Ecto neural progenitor cell (in vitro differentiated cells): ENCODE results near the gene HPS1.
"Not testable (repeated sequence)": the region's sequence is repeated elsewhere in the genome, so short reads cannot be mapped to it uniquely, and the experiment has no call there.

Experiments
- DNase-seq: peaks from one replicate; pipeline ENCODE4 v3.0.0-alpha.2; 2018; ENCODE audit warnings: low spot score

Gene HPS1

DNA sequence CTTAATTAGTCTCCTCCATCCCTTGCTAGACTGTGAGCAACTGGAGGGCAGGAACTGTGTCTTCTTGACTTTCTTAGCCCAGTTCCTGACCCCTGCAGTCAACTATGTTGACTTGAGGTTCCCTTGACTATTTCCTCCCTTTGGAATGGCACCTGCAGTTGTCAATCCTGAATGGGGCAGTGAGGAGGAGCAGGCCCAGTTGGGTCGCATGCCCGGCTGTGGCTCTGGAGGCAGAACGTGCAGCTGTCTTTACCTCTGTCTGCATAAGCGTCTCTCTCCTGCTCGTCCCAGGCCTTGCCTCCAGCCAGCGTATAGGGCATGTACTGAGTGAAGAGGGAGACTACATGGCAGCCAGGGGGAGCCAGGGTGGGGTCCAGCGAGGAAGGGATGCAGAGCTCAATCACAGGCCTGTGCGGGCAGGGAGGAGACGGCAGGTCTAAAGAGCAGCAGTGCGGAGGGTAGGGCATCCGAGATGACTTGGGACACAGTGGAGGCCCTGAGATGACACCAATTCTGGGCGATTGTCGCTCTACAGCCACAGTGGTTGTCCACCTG is 58.6 kb downstream of the HPS1 start:
- no peak for DNase-seq

DNA sequence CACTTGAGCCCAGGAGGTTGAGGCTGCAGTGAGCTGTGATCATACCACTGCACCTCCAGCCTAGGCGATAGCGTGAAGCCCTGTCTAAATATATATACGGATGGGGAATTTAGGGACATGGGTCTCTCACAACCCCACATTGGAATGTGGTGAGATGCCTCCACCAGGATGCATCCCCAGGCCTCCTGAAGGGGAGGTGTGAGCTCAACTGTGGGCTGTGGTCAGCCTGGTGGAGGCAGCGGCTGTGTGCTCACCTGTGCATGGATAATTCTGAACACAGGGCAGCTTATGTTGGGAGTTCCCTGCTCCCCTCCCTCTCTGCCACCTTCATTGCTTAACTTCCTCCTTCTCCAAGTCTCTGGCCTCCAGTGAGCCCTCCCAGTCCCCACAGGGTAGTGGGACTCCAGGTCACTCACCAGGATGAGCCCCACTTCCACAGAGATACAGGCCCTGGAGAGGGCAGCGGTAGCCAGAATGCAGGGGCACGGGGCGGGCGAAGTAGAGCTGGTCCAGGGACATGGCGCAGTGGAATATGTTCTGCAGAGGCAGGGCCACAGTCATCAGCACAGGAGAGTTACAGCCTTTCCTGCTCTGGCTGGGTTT is 62.1 kb downstream of the HPS1 start:
- DNase-seq, result no peak

DNA sequence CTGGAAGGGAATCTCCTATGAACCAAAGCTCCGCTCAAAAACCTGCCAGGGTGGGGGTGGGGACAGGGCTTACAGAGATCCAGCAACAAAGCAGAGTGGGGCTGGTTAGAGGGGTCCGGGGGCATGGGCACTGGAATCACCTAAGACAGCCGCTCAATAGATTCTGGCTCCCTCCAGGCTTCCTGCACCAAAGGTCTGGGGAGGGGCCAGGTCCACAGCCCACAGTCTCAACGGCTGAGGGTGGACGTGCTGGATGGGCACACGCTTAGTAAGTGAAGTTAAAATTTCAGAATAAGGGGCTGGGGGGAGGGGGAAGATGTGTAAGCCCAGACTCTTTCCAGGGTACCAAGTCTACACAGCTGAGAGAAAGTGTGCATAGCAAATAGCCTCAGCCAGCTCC is 62.9 kb downstream of the HPS1 start:
- no peak for DNase-seq

DNA sequence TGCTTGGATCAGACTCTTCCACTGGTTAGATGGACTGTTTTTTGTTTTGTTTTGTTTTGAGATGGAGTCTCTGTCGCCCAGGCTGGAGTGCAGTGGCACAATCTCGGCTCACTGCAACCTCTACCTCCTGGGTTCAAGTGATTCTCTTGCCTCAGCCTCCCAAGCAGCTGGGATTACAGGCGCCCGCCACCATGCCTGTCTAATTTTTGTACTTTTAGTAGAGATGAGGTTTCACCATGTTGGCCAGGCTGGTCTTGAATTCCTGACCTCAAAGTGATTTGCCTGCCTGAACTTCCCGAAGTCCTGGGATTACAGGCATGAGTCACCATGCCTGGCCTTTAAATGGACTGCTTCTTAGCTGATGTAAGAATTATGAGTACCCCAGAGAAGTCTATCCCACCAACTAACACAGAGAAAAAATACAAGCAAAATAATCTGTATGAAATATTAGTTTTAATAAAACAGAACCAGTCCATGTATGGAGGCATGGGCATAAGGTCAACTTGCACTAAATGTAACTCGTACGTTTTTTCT is 63.5 kb downstream of the HPS1 start:
- DNase-seq, result not testable (repeated sequence)

DNA sequence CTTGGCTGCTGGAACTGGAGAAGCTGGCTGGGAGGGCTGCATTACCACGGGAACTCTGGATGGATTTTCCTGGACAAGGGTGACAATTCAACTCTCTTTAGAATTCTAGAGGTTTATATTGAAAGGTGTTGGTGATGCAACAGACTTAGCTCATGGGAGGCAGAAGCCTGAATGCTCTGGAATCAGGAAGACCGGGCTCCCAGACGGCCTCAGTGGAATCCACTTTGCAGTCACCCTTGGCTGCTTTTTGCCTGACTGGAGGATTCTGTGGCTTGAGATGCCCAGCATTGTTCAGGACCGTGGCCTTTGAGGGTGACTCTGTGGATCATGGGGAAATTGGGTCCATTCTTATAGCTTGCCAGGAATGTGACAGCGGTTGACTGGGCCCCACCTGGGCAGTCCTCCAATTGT is 64.0 kb downstream of the HPS1 start:
- DNase-seq, result no peak

DNA sequence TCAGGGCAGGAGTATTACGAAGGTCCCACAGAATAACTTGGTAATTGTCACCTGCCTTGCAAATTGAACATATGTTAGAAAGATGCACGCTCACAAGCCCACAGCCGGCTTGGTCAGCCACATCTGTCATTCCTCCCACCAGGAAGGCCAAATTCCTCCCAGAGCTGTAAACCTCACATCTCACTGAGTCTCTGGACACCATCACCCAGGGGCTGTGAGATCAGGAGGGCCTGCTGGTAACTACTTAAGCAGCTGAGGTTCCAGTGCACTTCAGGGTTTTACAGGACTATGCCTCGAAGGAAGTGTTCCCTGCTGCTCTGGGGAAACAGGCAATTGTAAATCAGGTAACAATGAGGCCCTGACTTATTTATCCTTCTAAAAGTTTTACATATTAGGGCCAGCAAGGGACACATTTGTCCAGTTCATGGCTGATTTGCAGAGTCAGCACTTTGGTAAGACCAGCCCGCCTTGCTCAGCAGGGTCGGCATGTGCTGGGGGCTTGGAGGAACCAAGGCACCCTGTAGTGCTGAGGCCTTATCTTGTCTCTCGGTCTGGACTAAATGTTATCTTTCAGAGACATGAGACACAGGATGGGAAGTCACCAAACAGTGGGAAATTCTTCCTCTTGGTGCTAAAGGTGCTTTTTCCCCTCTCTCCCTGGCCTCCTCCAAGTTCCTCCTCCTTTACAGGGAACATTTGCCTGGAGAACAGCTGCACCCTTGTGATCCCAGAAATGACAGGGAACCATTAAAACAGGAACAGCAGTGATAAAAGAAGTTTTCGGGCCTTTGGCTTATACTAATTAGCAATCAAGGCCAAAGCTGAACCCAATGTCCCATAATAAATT is 66.0 kb downstream of the HPS1 start:
- DNase-seq, result no peak

DNA sequence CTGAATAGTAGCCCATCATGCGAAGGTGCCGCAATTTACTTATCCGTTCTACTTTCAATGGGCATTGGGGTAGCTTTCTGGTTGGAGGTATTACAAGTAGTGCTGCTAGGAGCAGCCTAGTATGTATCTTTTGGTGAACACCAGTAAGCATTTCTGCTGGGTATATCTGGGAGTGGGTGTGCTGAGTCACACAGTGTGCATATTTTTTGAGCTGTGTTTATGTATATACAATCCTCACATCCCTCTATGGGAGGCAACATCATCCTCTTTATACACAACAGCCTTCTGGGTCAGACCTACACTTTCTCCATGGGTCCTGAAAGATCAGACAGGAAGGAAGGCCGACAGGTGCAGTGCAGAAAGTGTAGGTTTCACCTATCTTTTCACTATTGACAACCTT is 68.0 kb downstream of the HPS1 start:
- no peak for DNase-seq

DNA sequence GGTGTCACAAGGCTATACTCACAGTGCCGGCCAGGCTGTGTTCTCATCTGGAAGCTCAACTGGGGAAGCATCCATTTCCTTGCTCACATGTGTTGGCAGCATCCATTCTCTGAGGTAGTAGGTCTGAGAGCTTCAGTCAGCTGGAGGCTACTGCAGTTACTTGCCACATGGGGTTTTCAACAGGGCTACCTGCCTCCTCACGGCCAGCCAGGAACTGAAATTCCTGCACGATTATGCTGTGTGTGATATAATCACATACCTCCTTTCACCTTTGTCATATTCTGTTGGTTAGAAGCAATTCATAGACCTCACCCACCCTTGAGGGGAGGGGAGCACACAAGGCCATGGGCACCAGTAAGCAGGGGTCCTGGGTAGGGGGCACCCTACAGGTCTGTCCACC is 69.2 kb downstream of the HPS1 start:
- no peak for DNase-seq

DNA sequence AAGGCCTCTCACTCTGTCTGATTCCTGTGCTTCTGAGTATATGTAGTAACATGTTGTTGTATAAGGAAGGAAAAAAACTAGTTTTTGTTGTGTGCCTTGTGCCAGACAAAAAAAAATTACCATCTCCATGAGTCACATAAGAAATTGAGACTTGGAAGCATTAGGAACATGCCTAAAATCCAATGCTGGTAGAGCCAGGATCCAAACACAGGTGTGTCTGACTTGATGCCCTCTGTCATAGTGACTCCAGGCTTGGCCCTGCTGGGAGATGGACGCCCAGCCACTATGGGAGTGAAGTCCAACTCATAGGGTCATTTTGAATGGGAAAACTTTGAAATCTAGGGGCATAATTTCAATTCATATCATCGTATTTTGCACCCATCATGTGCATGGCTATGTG is 69.7 kb downstream of the HPS1 start:
- DNase-seq, result no peak

DNA sequence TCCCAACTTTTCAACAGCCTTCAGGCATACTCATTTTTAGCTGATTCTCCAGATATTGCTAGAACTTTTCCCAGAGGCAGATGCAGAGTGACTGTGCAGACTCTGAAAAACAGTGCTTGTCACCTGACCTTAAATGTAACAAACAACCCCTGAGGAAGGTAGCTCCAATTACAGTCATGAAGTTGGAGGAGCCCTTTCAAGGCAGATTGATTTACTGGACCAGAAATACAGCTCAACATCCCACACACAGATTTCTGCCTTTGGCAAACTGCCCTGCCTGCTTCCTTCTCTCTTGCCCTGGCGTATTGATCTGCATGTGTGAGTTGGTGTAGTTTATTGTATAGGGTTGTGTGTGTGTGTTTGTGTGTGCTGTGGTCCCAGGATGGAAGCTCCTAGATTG is 70.2 kb downstream of the HPS1 start:
- DNase-seq, result no peak

DNA sequence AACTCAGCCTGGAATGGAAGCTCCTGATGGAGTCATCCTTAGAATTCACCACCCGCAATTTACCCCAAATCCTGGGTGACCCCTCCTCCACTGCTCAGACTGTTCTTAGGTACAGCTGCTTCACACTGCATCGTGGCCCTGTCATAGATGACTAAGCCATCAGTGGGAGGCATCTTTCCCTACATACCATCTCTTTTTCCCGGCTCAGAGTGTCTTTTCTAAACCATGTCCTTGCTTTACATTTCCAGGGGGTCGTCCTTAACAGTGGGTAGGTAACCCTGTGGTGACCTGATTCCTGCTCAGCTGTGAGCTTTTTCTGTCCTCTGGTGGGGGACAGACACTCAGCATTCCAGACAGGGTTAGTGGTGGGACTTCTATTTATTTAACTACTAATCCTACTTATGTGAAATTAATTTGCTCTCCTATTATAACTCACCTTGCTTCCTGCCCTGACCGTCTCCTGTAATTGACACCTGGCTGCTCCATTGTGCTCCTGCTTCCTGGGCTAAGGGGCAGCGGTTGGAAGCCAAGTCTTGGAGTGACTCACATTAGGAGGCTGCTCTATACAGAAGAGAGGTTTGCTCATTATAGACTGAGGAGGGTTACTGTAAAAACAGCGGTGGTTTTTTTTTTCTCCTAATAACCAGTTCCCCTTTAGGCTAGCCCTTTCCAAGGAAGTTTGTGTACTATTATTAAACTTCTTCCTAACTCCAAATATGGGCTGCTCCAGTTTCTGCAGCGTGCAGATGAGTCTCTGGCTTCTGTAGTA is 72.3 kb downstream of the HPS1 start:
- DNase-seq, result no peak

DNA sequence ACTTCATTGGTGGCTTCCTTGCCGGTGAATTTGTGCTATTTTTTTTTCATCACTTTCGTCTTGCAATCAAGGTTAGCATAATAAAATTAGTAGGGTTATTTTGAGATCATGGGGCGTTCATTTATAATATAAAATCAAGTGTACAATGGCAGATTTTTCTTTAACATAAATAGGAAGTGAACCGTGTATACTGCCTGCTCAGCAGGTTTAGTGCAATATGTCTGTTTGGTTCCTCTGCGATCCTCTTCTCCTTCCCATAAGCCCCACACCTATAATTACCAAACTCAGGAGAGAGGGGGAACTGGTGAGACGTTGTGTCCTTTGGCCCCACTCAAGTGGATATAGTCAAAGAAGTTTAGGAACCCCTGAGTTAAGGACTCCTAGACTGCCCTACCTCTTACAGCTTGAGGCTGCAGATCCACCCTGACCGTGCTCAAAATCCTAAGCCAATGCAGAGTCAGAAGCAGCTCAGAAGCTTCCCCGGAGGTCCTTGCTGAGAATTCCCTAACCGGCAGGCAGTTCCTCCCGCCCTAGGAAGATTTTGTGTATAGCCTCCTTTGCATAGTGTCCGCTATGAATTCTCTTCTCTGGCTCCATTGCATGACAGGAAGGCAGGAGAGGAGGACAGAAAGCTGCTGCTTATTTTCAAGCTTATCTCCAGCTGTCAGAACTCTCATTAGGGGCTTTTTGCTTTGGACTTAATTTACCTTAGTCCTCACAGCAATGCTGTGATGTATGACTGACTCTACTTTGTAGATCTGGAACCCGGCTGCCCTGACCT is 73.3 kb downstream of the HPS1 start:
- DNase-seq, result no peak

DNA sequence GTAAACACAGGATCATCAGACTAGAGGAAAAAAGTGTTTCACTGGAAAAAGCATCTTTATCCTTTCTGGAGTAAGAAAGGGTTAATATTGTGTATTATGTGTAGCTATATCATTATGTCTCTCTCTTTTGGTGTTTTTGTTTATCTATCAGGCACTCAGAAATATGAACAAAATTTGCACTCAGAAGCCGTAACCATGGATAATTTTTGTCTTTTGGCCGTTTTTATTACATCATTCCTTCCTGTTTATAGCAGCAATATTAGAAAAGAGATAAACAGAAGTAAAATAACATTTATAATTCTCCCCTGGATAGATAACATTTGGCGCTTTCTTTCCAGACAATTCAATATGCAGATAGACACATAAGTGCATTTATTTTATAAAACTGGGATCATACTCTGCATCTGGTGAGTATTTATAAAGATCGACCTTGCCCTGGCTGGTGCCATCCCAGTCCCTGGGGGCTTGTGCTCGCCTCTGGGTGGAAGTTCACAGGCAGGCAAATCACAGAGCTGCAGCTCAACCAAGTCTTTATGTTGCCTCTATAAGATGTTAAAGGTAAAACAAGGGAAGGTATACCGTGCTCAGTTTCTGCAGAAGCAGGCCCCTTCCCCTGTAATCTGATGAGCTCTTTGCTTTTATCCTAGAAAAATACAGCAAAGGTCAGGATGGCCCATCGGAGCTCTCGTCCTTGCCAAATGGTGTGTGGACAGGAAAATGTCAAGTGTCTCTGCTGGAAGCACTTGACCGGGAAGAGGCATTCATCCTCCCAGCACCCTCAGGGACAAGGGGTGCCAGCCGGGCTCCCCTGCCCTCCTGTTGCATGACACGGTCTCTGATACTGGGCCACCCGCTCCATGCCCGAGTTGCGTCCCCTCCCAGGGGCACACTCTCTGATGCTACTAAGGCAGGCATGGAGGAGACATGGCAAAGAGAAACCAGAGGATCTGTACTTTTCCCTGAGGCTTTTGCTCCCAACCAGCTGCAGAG is 75.6 kb downstream of the HPS1 start:
- no peak for DNase-seq

DNA sequence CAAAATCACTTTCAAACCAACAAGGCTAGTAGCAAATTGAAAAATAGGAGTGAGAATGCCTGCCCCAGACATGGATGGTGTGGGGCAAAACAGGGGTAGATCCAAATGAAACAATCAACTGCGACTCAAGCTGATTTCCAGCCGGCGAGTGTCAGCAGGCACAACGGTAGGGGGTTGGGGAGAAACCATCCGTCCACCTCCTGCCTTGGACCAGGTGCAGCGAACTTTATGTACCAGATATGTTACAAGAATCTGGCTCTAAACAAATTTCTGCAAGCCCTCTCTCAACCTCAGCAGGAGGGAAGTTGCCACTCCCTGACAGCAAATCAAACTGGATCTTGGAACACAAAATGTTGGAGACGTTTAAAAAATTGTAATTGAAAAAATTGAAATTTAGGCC is 76.9 kb downstream of the HPS1 start:
- no peak for DNase-seq

DNA sequence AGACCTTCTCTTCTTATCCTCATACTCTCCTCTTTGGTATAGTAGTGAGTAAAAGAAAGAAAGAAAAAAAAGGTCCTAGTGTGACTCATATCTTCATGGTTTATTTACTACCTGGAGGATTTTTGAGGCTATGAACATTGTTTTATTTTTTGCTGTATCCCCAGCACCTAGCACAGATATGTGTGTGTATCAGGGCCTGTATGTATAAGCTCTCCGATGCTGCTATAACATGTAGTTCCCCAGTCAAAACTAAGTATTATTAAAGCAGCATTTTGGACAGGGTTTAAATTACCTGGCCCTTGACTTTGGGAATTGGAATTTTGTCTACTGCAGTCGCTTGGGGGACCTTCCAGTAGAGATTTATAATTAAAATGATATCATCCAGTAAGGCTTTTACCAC is 78.1 kb downstream of the HPS1 start:
- no peak for DNase-seq

DNA sequence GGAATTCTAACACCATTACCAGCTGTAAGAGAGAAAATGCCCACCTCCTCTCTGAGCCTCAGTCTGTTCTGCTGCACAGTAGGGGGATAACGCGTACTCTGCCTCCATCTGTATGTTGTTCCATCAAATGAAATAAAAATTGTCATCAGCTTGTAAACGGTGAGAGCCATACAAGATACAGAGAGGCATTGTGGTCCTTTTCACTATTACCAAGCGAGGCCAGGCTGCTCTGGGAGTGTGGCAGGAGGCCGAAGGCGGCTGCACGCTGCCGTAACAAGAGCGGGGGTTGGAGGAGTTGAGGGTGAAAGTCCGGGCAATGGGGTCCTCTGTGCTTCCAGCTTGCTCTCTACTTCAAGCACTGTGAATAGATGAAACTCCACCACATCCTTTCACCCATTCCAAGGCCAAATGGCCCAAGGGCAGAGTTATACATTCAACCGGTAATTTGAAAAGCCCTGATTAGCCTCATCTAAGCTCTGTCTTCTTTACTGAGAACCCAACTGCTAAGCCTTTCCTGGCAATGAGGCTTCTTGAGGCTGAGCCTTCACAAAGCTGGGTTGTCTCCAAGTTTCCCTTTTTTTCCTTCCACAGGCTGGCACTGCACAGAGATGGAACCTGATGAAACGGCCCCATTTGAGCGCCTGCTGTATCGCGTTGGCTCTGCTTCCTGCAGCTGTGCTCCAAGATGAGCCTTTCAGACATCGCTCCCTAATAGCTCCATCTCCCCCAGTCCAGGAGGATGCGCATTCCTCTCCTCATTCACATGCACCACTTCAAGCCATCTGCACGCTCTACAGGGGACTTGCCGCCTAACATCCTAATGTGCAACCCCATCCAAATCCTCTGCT is 78.9 kb downstream of the HPS1 start:
- DNase-seq, result no peak
